ENCODE results near the gene C3orf22.
A peak's percentile ranks its signal among the peaks of the same experiment; 100 is the strongest.
"Not testable (repeated sequence)": the region's sequence is repeated elsewhere in the genome, so short reads cannot be mapped to it uniquely, and the experiment has no call there.

C3orf22 gene, protein sequence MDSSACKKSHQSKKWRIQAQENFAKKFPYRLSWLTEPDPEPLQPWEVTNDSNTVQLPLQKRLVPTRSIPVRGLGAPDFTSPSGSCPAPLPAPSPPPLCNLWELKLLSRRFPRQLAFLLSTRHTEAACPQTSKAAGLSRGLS

GRCh38 chr3:126558336-126559071, at the start of gene C3orf22:
TSS of gene C3orf22 (minus strand) at chr3:126558932. CDS start at chr3:126553390, 5,542 bp downstream.
- no peak for DNase-seq (ENCODE audit: low read depth, low spot score)

DNA sequence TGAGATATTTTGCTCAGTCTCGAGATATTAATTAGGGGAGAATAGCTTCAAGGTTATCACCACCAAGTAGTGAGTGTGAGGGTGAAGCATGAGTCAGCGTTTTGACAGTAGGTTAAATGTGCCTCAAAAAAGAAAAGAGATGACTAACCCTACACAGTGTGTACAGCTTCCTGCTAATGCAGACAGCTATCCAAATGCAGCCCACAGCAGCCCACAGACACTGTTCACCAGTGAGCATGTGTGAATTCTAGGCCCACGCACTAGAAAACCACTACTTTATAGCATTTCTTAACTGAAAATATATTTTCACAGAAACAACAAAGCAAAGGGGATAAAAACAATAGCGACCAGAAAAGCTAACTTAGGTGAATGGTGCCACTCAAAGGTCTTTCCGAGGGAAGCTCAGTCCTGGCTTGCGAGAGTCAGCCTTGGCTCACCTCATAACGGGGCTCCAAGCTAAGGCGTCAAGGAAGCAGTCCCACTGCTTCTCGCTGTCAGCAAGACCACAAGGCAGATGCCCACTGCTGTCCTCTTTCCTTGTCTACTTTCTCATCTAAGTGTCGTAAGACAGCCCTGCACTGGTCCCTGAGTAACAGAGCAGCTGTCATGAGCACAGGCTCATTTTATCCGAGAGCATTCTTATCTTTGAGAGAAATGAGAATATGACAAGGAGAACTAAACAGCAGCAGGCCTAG, 48.6 kb upstream of the C3orf22 start:
- DNase-seq (ENCODE audit: low read depth, low spot score) = no peak

GRCh38 chr3:126606001-126606400, 47.3 kb upstream of the C3orf22 start:
- no peak for DNase-seq (ENCODE audit: low read depth, low spot score)

GRCh38 chr3:126604691-126605090, 46.0 kb upstream of the C3orf22 start:
- DNase-seq (ENCODE audit: low read depth, low spot score) = no peak

DNA sequence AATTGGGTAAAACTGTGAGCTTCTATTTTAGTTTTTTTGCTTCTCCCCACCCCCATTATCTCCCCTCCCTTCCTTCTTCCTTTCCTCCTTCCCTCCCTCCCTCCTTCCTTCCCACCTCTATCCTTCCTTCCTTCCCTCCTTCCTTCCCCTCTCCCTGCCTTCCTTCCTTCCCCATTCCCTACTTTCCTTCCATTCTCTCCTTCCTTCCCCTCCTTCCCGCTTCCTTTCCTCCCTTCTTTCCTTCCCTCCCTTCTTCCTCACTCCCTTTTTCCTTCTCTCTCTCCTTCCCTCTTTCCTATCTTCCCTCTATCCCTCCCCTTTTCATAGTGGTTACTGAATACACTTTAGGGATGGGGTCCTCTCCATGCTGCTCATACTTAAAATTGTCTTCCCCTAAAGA, 40.4 kb upstream of the C3orf22 start:
- DNase-seq (ENCODE audit: low read depth, low spot score) = no peak

GRCh38 chr3:126595479-126595878, 36.7 kb upstream of the C3orf22 start:
- not testable (repeated sequence) for DNase-seq (ENCODE audit: low read depth, low spot score)

- peak; percentile 30 for DNase-seq (ENCODE audit: low read depth, low spot score)
These were observed 32.8 kb upstream of the C3orf22 start for GRCh38 chr3:126591515-126591914.

GRCh38 chr3:126582311-126582710, 23.6 kb upstream of the C3orf22 start:
- DNase-seq (ENCODE audit: low read depth, low spot score) = no peak

DNA sequence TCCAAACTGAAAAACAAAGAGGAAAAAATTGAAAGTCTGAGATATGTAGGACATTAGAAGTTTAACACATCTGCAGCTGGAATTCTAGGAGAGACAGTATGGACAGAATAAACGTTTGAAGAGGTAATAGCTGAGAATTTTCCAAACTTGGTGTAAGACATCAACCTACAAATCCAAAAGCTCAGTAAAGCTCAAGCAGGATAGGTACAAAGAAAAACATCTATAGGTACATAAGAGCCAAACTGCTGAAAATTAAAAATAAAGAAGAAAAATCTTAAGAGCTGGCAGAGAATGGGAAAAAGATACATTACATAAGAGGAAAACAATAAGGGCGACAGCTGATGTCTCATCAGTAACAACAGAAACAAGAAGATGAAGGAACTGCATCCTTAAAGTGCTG, 22.8 kb upstream of the C3orf22 start:
- DNase-seq (ENCODE audit: low read depth, low spot score) = no peak

- DNase-seq (ENCODE audit: low read depth, low spot score) = no peak
These were observed 22.0 kb upstream of the C3orf22 start for GRCh38 chr3:126580746-126581145.

DNA sequence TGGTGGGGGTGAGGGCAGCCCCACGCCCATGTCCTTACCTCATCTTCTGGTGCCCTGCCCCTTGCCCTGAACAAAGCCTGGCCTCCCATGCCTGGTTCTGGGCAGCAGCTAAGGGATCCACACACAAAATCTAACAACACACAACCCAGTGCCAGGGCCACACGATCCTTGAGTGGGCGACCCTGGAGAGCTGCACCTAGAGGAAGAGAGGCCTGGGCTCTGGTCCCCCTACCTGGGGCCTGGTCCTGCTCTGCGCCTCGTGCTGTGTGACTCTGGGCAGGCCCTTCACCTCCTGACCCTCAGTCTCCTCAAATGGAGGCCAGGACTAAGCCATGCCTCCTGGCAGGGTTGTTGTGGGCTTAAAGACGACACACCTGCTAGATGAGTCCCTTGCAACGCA, 20.0 kb upstream of the C3orf22 start:
- no peak for DNase-seq (ENCODE audit: low read depth, low spot score)

- no peak for DNase-seq (ENCODE audit: low read depth, low spot score)
These were observed 18.5 kb upstream of the C3orf22 start for GRCh38 chr3:126577261-126577660.

DNA sequence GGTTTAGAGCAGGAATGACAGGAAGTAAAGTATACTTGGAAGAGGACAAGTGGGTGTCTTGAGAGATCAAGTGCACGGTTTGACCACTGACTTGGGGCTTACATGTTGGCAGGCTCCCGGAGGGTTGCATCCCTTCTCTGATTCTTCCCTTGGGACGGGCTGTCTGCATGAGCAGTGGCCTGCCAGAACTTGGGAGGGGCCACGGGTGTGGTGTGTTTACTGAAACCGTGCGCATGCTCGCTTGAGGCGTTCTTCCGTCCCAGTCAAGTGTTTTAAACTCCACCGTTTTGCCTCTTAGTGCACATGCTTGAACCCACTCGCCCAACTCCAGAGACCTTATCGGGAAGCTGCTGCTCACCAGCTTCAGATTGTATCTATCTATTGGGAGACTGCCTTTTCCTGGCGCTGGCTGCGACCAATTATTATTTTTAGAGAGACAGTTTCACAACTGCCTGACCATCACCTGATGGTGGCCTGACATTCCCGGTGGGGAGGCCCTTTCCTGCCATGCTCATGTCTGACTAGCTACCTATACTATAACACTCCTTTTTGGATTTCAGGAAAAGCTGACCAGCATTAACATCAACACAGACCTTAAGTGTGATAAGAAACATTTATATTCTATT, 14.9 kb upstream of the C3orf22 start:
- peak; percentile 63 for DNase-seq (ENCODE audit: low read depth, low spot score)

GRCh38 chr3:126571078-126571477, 12.3 kb upstream of the C3orf22 start:
- no peak for DNase-seq (ENCODE audit: low read depth, low spot score)

- no peak for DNase-seq (ENCODE audit: low read depth, low spot score)
These were observed 11.4 kb upstream of the C3orf22 start for GRCh38 chr3:126570103-126570541.

GRCh38 chr3:126569390-126569975, 10.8 kb upstream of the C3orf22 start:
- no peak for DNase-seq (ENCODE audit: low read depth, low spot score)

DNA sequence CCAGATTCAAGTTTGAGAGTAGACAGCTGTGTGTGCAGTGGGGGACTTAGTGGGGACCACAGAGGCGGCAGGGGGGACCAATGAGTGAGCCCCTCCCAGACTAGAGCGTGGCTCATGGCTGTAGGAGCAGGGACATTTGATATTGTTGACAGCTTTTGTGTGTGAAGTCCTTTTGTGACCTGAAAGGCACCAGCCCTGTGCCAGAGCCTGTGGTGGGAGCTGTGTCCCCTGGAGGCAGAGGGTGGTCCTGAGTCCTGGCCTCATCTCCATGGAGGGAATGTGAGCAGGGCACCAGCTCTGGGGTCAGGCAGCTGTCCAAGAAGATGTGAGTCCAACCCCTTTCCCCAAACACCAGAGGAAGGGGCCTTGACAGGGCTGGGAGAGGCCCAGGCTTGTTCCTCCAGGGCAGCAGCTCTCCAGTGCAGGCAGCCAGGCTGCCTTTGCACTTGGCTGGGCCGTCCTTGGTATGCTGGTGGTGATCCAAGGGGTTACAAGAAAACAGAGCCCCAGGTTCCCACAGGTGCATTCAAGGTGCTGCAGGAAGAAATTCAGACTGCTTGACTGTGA, 10.1 kb upstream of the C3orf22 start:
- DNase-seq (ENCODE audit: low read depth, low spot score) = no peak

DNA sequence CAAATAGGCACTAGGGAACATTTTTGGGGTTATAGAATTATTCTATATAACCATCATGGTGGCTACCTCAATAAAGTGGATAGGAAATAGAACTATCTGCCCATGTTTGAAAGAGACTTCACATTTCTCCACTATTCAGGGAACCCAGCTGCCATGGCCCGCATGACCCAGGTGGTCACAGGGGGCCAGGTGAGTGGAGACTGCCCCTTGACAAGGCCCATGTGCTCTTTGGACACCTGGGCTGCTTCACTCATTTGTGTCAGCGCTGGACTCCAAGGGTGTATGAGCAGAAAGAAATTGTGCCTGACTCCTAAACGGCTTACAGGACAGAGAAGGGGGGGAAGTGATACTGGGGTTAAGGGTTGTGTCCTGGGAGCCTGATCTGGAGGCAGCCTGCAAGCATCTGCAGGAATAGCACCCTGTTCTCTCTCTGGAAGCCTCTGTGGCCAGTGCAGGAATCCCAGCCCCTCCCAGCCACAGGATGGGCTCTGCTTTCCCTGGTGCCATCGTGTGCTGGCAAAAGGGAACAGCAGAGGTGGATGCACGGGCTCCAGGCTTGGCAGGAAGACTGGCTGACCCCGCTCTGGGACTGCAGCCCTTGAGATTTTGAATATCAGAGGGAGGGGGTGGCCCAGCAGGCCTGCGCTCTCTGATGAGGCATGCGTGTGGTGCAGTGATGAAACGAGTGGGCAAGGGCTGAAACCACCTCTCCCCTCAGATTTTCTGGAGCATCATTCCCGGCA, 9.1 kb upstream of the C3orf22 start:
- DNase-seq (ENCODE audit: low read depth, low spot score) = no peak

GRCh38 chr3:126562737-126563276, 4.1 kb upstream of the C3orf22 start:
- no peak for DNase-seq (ENCODE audit: low read depth, low spot score)

DNA sequence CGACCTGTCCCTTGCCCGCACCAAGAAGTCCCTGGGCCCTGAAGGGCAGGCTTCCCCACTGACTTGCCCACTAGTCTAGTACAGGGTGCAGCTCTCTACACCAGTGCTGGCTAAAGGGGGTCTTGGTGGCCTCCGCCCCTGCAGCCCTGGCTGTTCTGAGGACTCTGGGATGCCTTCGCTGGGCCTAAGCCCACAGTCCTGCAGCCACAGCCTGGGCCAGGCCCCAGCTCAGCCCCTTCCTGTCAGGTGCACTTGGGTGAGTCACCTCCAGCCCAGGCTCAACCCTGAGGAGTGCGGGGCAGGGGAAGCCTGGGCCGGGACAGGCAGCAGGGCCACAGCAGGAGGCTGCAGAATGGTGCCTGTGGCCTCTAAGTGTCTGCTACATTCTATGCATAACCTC, 971 bp downstream of the C3orf22 start:
- DNase-seq (ENCODE audit: low read depth, low spot score) = no peak

DNA sequence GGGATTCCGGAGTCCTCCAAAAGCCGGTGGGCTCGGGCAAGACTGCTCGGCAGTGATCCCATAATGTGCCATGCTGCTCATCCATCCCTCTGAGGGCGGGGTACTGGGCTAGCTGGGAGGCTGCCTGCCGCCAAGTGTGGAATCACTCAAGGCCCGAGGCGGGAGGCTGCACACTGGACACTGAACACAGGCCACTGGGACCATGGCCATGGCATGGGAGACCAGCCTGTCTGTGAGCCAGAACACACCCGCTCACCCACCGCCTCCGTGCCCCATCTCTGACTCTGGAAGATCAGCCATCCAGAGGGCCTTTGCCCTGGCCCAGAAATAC, 1.4 kb downstream of the C3orf22 start:
- DNase-seq (ENCODE audit: low read depth, low spot score) = no peak
